Astrocyte (in vitro differentiated cells and primary cell): ENCODE measurements around the gene OPCML. TPM values are rescaled to one million over a fixed set of nuclear protein-coding genes. Genes with fewer than 3 reads are reported as not detected.

ENCODE experiments used
- DNase-seq: peaks from one replicate; pipeline ENCODE4 v3.0.0-alpha.2; 2010; ENCODE audit warnings: low read depth
- FAIRE-seq: peaks from 2 replicates; lab custom pipeline; 2011; peaks lifted over from hg19 to GRCh38; lab: Jason Lieb, UNC
- H2AFZ ChIP-seq: 2 replicates; pipeline ENCODE4 v1.6.0; 2012; ENCODE audit warnings: low read depth, low read length, inconsistent platforms
- H3K27ac ChIP-seq: 2 replicates; pipeline ENCODE4 v1.5.1; 2011; ENCODE audit warnings: low read depth, low read length, inconsistent platforms
- H3K27me3 ChIP-seq: 2 replicates; pipeline ENCODE4 v1.6.0; 2011; ENCODE audit warnings: low read length, inconsistent platforms; ENCODE audit not compliant: insufficient read depth
- H3K36me3 ChIP-seq: 2 replicates; pipeline ENCODE4 v1.5.1; 2011; ENCODE audit warnings: low read length, inconsistent platforms; ENCODE audit not compliant: insufficient read depth
- H3K4me1 ChIP-seq: 2 replicates; pipeline ENCODE4 v1.5.1; 2011; ENCODE audit warnings: low read length, inconsistent platforms; ENCODE audit not compliant: insufficient read depth
- H3K4me2 ChIP-seq: 2 replicates; pipeline ENCODE4 v1.6.0; 2012; ENCODE audit warnings: low read length, inconsistent platforms
- H3K4me3 ChIP-seq: 2 replicates; pipeline ENCODE4 v1.5.1; 2011; ENCODE audit warnings: low read depth, mild to moderate bottlenecking, low read length, inconsistent platforms; ENCODE audit not compliant: insufficient read depth
- H3K79me2 ChIP-seq: 2 replicates; pipeline ENCODE4 v1.6.0; 2012; ENCODE audit warnings: mild to moderate bottlenecking, low read length, inconsistent platforms; ENCODE audit not compliant: insufficient read depth
- H3K9ac ChIP-seq: 2 replicates; pipeline ENCODE4 v1.6.0; 2012; ENCODE audit warnings: mild to moderate bottlenecking, low read length, inconsistent platforms
- H3K9me3 ChIP-seq: 2 replicates; pipeline ENCODE4 v1.5.1; 2012; ENCODE audit warnings: low read depth, mild to moderate bottlenecking, low read length, inconsistent platforms; ENCODE audit not compliant: insufficient read depth
- H4K20me1 ChIP-seq: 2 replicates; pipeline ENCODE4 v1.6.0; 2012; ENCODE audit warnings: low read length, inconsistent platforms; ENCODE audit not compliant: insufficient read depth
- H3K27ac Mint-ChIP-seq: one replicate; pipeline ENCODE4 v1.8.0; 2021; ENCODE audit warnings: mild to moderate bottlenecking, mixed read lengths; ENCODE audit not compliant: unreplicated experiment
- H3K27me3 Mint-ChIP-seq: one replicate; pipeline ENCODE4 v1.8.0; 2021; ENCODE audit warnings: low read depth, mixed read lengths; ENCODE audit not compliant: unreplicated experiment
- H3K36me3 Mint-ChIP-seq: one replicate; pipeline ENCODE4 v1.8.0; 2021; ENCODE audit warnings: low read depth, mixed read lengths; ENCODE audit not compliant: unreplicated experiment
- H3K4me1 Mint-ChIP-seq: one replicate; pipeline ENCODE4 v1.8.0; 2021; ENCODE audit warnings: low read depth, mixed read lengths; ENCODE audit not compliant: unreplicated experiment
- H3K4me3 Mint-ChIP-seq: one replicate; pipeline ENCODE4 v1.8.0; 2021; ENCODE audit warnings: mild to moderate bottlenecking, moderate library complexity, mixed read lengths; ENCODE audit not compliant: unreplicated experiment
- H3K9me3 Mint-ChIP-seq: one replicate; pipeline ENCODE4 v1.8.0; 2021; ENCODE audit warnings: mild to moderate bottlenecking, mixed read lengths; ENCODE audit not compliant: unreplicated experiment
- CTCF ChIP-seq: IDR thresholded peaks from 2 replicates; pipeline ENCODE4 v1.5.1; 2011; ENCODE audit warnings: low read depth, mild to moderate bottlenecking, inconsistent platforms, low read length, moderate library complexity; ENCODE audit not compliant: insufficient read depth
- EZH2 ChIP-seq: IDR thresholded peaks from 2 replicates; pipeline ENCODE4 v1.6.1; 2012; ENCODE audit warnings: mild to moderate bottlenecking, low read length, inconsistent platforms; ENCODE audit not compliant: insufficient read depth
- total RNA-seq: library from RNA; stranded (reverse); gene quantifications from 2 replicates; pipeline ENCODE4 v1.2.1, GENCODE V29; 2021

Gene OPCML
- total RNA-seq, 1 donor from 2014 or later, result 7.9 TPM

GRCh38 chr11:133541720-133542095 lies 9.4 kb upstream of the OPCML start:
- Mint-ChIP-seq H3K27me3 (peaks cover 2% of the 10 kb centered on the region), H3K4me1 (peaks cover 21% of the 10 kb centered on the region), H3K27ac (peak overlapping the region; percentile 88), H3K4me3 (no peak overlapping the region), H3K9me3 (no peaks in the 10 kb centered on the region), H3K36me3 (no peaks in the 10 kb centered on the region)
- Histone ChIP-seq H3K4me1 (no peaks in the 10 kb centered on the region), H3K4me3 (no peak overlapping the region), H3K4me2 (no peak overlapping the region), H3K9ac (no peak overlapping the region), H3K27ac (no peak overlapping the region), H3K79me2 (no peaks in the 10 kb centered on the region), H3K9me3 (no peaks in the 10 kb centered on the region), H2AFZ (no peak overlapping the region), H4K20me1 (no peaks in the 10 kb centered on the region), H3K36me3 (no peaks in the 10 kb centered on the region), H3K27me3 (no peaks in the 10 kb centered on the region)
- TF ChIP-seq CTCF, result no peak
- no peak for TF ChIP-seq EZH2
- FAIRE-seq, result no peak
- DNase-seq, result no peak

- H3K4me3 Mint-ChIP-seq, result no peak overlapping the region
- peaks cover 4% of the 10 kb centered on the region for H3K27me3 Mint-ChIP-seq
- FAIRE-seq (no peak), DNase-seq (no peak)
- no peaks in the 10 kb centered on the region for H3K36me3 Mint-ChIP-seq
- Histone ChIP-seq H4K20me1 (no peaks in the 10 kb centered on the region), H3K79me2 (no peaks in the 10 kb centered on the region), H3K4me3 (no peak overlapping the region), H3K27ac (no peak overlapping the region), H3K4me1 (no peaks in the 10 kb centered on the region), H3K9ac (no peak overlapping the region), H2AFZ (no peak overlapping the region), H3K9me3 (no peaks in the 10 kb centered on the region), H3K36me3 (no peaks in the 10 kb centered on the region), H3K27me3 (no peaks in the 10 kb centered on the region), H3K4me2 (no peak overlapping the region)
- H3K9me3 Mint-ChIP-seq, result no peaks in the 10 kb centered on the region
- peaks cover 21% of the 10 kb centered on the region for H3K4me1 Mint-ChIP-seq
- peak overlapping the region; percentile 88 for H3K27ac Mint-ChIP-seq
- TF ChIP-seq CTCF (no peak), EZH2 (no peak)
Observed at GRCh38 chr11:133541021-133541719, 8.9 kb upstream of the OPCML start.

DNA sequence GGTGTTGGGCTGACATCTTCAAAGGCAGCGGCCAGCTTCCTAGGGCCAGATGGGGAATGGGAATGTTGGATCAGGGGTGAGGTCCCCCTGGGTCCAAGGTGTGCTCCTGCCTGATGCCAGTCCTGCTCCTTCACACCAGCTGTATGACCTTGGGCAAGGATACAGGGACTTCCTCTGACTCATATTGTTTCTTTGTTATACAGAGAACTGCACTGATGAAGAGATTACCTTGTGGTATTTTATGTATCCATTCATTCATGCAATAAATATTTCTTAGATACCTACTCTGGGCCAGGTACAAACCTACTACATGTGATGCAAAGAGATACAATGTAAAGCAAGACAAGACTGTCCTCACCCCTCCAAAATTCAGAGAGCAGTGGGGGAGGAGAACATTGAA lies 3.9 kb upstream of the OPCML start:
- H3K9me3 ChIP-seq, result no peaks in the 10 kb centered on the region
- H3K36me3 ChIP-seq, result no peaks in the 10 kb centered on the region
- TF ChIP-seq CTCF, result no peak
- TF ChIP-seq EZH2, result no peak
- Mint-ChIP-seq H3K36me3 (no peaks in the 10 kb centered on the region), H3K4me3 (no peak overlapping the region), H3K27me3 (peaks cover 39% of the 10 kb centered on the region), H3K4me1 (peaks cover 8% of the 10 kb centered on the region), H3K27ac (no peak overlapping the region), H3K9me3 (peaks cover 2% of the 10 kb centered on the region)
- H4K20me1 ChIP-seq, result no peaks in the 10 kb centered on the region
- no peak overlapping the region for H2AFZ ChIP-seq
- FAIRE-seq, result no peak
- H3K27ac ChIP-seq, result no peak overlapping the region
- H3K9ac ChIP-seq, result no peak overlapping the region
- H3K79me2 ChIP-seq, result no peaks in the 10 kb centered on the region
- H3K4me3 ChIP-seq, result no peak overlapping the region
- no peaks in the 10 kb centered on the region for H3K27me3 ChIP-seq
- H3K4me1 ChIP-seq, result no peaks in the 10 kb centered on the region
- no peak overlapping the region for H3K4me2 ChIP-seq
- no peak for DNase-seq
